Stimulated activated naive CD4-positive, alpha-beta T cell (primary cell): ENCODE measurements around the gene MBP.

Experiments
- DNase-seq, 6 experiments: peaks; one replicate each; lab custom pipeline; 2025; lab: John Stamatoyannopoulos, UW

The MBP gene

DNA sequence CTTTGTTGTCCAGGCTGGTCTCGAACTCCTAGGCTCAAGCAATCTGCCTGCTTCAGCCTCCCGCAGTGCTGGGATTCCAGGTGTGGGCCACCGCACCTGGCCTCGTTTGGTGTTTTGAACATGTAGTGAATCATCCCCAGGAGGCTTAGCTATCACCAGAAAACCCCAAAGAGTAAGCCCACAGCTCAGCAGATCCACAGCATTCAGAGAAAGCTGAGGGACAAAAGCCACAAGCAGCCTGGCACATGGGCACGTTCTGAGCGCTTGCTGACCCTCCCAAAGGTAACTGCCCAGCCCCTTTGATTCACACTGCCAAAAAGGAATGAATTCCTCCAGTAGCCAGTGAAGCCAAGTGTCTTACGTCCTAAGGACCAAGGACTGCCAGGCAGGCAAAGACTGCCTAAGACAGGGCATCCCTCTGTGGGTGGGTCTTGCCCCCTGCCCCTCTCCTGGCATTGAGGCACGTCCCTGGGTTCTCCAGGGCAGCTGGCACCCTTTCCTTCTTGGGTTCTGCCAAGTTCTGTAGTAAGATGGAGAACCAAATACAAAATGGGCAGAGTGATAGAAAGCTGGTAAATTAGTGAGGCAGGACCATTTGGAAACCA is 31.7 kb downstream of the MBP start:
- no peak for DNase-seq

DNA sequence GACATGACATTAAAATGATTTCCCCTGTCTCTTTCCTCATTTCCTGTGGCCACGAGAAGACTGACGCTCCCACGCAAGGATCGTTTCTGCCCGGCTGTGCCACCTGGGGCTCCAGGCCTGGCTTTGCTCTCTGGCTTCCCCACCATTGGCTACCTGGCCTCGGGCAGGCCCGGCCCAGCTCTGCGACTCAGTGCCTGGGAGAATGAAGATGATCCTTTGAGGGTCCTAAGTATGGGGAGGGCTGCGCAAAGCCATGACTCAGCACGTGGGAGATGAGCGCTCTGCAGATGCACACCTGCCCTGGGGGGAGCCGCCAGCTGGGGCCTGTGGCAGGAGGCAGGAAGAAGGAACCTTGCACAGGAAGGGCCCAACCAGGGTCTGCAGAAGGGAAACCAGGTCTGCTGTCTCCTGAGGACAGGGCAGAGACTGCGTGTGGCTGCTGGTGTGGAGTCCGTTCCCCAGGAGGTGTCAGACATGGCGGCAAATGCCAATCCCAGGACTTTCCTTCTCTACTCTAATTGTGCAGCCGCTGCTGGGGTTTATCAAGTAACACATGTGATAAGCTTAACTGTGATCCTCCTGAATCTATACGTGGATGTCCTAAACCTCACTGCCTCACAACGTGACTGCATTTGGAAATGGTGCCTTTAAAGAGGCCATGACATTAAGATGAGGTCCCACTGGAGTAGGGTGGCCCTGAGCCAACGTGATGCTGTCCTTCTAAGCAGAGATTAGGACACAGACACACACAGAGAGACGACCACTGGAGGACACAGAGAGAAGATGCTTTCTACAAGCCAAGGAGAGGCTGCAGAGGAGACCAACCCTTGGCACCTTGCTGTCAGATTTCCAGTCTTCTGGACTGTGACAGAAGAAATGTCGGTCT is 32.9 kb downstream of the MBP start:
- DNase-seq: peak in 2 of 6 experiments; percentile 27 to 30

- no peak for DNase-seq
Measured at GRCh38 chr18:77098538-77099174, 33.9 kb downstream of the MBP start.

GRCh38 chr18:77098029-77098428 is 34.6 kb downstream of the MBP start:
- no peak for DNase-seq

DNA sequence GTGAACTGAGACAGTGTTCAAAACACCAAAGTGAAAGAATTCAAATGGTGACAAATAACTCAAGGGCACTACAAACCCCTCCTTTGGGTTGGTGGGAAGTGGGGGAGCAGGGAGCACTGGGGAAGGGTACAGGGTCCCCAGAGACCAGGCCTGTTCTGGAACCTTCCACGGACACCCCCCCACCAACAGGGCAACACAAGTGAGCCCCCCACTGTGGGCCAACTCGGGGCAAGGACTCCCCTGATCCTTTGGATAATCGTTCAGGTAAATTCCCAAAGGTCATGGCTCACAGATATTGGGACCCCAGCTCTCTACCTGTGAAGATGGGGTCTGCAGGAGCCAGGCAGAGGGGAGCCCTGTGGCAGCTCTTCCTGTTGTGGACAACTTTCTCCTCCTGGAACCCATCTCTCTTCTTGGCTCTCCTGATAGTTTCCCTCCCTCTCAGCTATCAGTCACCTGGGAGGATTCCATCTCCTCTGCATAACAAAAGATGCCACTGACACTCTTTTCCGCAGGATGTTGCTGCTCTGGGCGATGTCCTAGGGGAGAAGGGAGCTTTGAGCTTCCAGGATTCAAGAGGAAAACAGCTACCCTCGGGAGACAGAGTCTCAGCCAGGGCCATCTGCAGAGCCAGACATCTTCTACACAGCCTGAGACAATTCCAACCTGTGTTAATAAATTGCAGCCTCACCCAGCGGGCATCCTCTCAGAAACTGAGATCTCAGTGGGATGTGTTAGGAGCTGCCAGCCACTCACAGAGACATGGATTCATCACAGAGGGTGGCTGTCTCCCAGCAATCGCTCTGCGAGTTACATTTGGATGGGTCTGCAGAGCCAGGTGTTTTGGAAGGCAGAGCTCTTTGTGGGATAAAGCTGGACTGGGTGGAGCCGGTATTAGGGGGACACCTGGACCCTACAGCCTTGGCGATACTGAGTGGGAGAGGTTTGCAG is 35.4 kb downstream of the MBP start:
- DNase-seq: no peak

DNA sequence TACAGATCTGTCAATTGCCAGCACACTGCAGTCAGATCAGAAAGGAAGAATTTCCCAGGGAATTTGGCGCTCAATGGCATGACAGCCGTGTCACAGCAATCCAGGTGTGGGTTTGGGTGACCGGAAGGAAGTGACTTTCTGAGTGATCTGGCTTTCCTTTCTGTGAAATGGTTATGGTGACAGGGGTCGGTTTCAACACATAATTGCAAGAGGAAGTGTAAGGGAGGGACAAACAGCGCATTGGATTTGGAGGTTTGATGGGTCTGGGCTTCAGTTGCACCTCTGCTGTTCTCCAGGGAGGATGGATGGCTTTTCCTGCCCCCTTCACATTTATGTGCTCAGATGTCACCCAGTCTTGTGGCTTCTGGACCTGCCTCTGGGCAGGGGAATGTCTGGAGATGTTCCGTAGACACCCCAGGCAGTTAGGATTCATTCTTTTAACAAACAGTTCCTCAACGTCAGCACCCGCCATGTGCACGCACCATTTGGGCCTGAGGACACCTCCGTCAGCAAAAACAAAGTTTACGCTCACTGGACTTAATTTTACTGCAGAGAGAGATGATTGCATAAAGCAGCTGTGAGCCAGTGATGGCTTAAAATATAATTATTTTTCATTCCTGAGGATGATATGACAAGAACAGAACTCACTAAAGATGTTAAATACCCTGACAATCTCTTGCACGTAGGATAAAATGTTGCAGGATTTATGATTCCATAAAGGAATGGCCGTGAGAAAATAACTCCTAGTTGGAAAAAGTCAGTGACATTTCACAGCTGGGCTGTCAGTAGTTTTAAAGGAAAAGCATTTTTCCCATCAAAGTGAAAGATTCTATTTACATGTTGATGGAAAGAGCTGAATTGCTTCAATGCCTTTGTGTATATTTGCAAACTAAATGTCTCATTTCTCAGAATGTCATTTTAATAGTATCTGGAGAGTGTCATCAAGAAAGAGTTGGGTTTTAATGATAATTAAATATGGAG is 36.9 kb downstream of the MBP start:
- DNase-seq: no peak

DNA sequence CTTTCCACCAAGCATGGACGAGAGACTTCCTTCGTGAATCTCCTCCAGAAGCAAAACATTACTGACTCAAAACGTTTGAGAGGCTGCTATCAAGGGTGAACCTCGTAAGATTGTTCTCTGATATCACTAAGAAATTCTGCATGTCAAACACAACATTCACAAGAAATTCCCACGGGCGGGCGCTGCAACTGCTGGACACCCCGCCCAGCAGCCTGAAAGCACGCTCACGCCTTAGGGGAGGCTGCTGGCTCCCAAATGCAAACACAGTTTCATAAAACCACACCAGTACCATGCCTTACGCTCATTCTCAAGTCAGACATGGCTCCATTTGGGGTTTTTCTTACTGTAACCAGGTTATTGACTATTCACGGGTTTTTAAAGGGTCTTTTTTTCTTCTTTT is 39.0 kb downstream of the MBP start:
- no peak for DNase-seq

GRCh38 chr18:77093067-77093430 is 39.5 kb downstream of the MBP start:
- DNase-seq: no peak

DNA sequence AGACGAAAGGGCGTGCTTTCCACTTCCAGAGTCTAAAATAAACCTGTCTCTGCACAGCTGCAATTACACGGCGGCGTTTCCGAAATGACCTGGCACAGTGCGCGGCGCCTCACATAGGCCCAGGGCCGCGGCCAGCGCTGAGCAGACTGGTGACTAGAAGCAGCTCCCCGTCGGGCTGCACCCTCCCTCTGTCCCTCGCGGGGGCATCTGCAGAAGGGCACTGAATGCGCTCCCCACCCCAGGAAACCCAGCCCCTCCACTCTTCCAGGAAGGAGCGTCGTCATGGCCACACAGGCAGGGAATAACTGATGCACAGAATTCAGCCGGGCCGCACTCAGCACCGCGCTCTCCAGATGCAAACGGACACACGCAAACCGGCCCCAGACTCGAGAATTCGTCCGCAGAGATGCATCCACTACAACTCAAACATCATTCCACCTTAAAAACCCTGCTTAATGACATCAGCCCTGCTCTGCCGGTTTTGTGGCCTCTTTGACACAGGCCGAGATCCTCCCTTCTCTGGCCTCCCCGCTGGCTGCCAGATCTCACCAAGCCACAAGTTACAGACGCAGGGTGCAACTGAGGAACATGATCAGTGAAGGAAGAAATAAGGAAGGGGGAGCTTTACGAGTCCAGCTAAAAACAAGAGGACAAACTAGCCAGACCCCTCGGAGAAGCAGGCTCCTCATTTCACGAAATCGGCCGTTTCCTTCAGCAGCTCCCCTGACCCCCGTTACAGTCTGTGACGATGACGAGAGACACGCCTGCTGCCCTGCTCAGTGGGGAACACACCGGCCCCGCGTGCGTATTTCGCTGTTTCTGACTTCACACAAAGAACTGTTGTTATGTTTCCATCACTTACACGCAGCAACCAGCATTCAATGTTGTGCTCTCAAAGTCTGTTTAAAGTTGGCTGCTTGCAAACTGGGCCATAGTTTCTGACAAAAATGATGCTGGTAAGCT is 40.2 kb downstream of the MBP start:
- DNase-seq: no peak

GRCh38 chr18:77091366-77091765 is 41.2 kb downstream of the MBP start:
- no peak for DNase-seq

GRCh38 chr18:77090546-77091174 is 41.9 kb downstream of the MBP start:
- DNase-seq: no peak

DNA sequence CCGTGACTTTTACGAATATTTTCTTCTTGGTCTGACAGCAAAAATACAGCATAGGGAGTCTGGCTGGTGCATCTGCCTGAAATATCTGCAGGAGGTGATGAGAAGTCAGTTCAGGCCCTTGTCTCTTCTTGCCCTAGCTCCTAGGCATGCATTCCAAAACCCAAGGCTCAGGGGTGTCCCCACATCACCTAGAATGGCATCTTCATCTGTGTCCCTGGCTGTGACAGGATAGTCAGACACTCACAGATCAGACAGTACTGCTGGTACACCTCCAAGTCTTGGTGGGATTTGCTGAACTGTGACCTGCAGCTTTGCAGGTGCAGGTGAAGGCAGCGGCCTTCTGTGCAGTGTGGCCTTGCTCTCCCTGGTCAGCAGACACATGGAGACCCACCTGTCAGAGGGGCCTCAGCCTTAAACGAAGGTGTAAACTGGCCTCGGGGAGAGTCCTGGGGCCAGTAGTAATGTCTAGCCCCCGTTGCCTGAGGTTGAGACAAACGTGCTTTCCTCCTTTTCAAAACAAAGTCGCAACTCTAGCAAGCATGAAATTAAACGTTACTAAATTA is 42.8 kb downstream of the MBP start:
- no peak for DNase-seq

- DNase-seq: no peak
Measured at GRCh38 chr18:77088963-77089722, 43.4 kb downstream of the MBP start.

DNA sequence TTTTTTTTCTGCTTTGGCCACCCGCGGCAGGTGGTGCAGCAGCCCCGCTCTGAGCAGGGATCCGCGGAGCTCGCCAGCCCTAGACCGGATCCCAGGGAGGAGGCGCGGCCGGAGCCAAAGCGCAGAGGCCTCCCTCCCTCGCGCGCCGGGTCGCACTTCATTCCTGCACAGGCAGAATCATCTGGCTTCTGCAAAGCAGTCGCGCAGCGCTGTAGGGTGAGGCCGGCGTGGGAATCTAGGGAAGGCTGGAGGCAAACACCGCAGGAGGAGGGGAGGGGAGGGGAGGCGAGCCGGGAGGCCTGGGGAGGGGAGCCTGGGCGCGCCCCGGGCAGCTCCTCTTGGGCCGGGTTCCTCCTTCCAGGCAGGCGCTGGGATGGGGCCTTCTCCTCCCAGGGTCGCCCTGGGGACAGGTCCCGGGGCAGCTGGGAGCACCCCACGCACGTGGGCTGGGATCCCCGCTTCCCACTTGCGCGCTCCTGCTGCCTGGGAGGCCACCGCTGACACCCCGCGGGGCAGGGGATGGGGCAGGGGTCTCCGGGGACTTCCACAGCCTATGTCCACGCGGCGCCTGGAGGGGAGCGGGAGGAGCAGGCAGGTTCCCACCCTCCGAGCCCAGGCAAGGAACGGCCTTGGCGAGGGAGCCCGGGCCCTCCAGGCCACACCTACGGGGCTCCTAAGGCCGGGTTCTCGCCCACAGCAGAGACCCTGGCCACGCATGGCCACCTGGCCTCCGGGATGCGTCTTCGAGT is 45.0 kb downstream of the MBP start:
- no peak for DNase-seq

DNA sequence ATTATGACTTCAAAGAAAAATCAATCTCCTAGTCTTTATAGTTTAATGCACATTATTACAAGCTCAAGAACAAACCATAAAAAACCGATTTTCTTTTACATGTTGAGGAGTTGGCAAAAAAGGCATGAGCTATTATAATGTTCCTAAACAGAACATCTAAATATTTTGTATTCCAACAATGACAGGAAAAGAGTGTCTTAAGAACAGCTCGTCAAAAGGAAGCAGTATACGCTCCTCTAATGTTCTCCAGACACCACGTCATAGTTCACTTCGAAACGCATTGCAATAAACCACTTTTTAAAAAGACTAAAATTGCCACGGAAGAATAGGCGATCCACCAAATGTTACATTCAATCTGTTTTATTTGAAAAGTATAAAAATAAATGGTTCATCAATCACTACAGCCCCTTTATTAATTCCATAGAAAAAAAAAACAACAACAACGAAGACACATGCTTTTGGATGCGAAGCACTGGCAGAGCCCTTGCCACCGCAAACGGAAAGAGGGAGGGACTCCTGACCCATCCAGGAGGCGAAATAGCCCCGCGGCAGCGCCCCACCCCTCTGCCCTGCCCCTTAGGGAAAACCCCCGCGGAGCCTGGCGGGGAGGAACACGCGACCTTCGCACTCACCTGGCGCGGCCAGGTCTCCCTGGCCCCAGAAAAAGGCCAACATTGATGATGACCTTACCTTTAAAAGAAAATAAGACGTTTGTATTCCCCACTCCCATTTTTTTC is 45.8 kb downstream of the MBP start:
- no peak for DNase-seq

GRCh38 chr18:77086034-77086433 is 46.5 kb downstream of the MBP start:
- no peak for DNase-seq

GRCh38 chr18:77084688-77085035 is 47.9 kb downstream of the MBP start:
- DNase-seq: no peak
